Measurements from ENCODE around the gene HNRNPA1L2.
"Not testable (repeated sequence)": the region's sequence is repeated elsewhere in the genome, so short reads cannot be mapped to it uniquely, and the experiment has no call there.

HNRNPA1L2 gene

GRCh38 chr13:52642131-52642530 lies at the start of gene HNRNPA1L2:
Gene HNRNPA1L2 (plus strand): TSS chr13:52642431. CDS start chr13:52642493, 62 bp downstream.
- TF ChIP-seq, protein P1, sequence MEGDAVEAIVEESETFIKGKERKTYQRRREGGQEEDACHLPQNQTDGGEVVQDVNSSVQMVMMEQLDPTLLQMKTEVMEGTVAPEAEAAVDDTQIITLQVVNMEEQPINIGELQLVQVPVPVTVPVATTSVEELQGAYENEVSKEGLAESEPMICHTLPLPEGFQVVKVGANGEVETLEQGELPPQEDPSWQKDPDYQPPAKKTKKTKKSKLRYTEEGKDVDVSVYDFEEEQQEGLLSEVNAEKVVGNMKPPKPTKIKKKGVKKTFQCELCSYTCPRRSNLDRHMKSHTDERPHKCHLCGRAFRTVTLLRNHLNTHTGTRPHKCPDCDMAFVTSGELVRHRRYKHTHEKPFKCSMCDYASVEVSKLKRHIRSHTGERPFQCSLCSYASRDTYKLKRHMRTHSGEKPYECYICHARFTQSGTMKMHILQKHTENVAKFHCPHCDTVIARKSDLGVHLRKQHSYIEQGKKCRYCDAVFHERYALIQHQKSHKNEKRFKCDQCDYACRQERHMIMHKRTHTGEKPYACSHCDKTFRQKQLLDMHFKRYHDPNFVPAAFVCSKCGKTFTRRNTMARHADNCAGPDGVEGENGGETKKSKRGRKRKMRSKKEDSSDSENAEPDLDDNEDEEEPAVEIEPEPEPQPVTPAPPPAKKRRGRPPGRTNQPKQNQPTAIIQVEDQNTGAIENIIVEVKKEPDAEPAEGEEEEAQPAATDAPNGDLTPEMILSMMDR (IDR thresholded peaks at IDR 0.05; ENCODE audit: low read depth, low read length, poor library complexity, severe bottlenecking) = no peak
- TF ChIP-seq EZH2phosphoT487 (IDR thresholded peaks at IDR 0.05; ENCODE audit: borderline replicate concordance, low read length) = no peak
- no peaks in the 10 kb centered on the region for H3K27me3 ChIP-seq (ENCODE audit: control insufficient read depth, low read length)
- no peaks in the 10 kb centered on the region for H3K9me3 ChIP-seq (ENCODE audit: control insufficient read depth, insufficient read depth, low read length)
- H3K27ac ChIP-seq (ENCODE audit: low read depth, low read length) = no peak within 1 kb of the TSS
- 0 out of 2 replicates have a peak, but pooled peaks cover 2% of the 10 kb centered on the region for H3F3A ChIP-seq (ENCODE audit: control insufficient read depth, insufficient read depth)
- peaks cover 27% of the 10 kb centered on the region for H3K36me3 ChIP-seq (ENCODE audit: control insufficient read depth, low read length)
- H3K4me1 ChIP-seq (ENCODE audit: control insufficient read depth, low read length) = no peaks in the 10 kb centered on the region
- no peaks in the 10 kb centered on the region for H4K20me1 ChIP-seq (ENCODE audit: control insufficient read depth, insufficient read depth, low read depth, low read length)
- H3K79me2 ChIP-seq (ENCODE audit: control insufficient read depth, low read length) = no peaks in the 10 kb centered on the region
- H3K4me3 ChIP-seq (ENCODE audit: low read length) = no peak within 1 kb of the TSS
- H3K4me2 ChIP-seq (ENCODE audit: low read length) = no peak within 1 kb of the TSS
- H3K9me2 ChIP-seq (replicated peaks; ENCODE audit: control insufficient read depth, low read length) = no peaks in the 10 kb centered on the region

DNA sequence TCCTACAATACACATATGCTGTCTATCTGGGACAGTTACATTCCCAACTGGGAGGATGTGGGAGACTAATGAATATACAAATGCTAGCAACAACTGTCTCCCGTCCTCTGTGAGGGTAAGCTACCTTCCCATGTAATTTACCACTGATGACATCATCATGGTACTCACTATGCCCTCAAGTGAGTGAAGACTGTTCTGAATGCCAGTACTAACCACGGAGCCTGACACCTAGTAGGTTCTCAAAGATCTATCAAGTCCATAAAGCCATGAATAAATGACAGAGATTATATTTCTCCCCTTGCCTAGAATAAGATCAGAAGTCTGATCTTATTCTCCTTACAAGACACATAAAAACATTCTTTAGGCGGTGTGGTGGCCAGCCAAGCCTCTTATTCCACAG lies 49.1 kb upstream of the HNRNPA1L2 start:
- not testable (repeated sequence) for H3K4me1 ChIP-seq (ENCODE audit: control insufficient read depth, low read length); H3K27me3 ChIP-seq (ENCODE audit: control insufficient read depth, low read length); H3K27ac ChIP-seq (ENCODE audit: low read depth, low read length); H4K20me1 ChIP-seq (ENCODE audit: control insufficient read depth, insufficient read depth, low read depth, low read length); H3K79me2 ChIP-seq (ENCODE audit: control insufficient read depth, low read length); H3K36me3 ChIP-seq (ENCODE audit: control insufficient read depth, low read length); H3K4me2 ChIP-seq (ENCODE audit: low read length); H3K4me3 ChIP-seq (ENCODE audit: low read length); H3K9me2 ChIP-seq (replicated peaks; ENCODE audit: control insufficient read depth, low read length); H3K9me3 ChIP-seq (ENCODE audit: control insufficient read depth, insufficient read depth, low read length); H3F3A ChIP-seq (ENCODE audit: control insufficient read depth, insufficient read depth)

DNA sequence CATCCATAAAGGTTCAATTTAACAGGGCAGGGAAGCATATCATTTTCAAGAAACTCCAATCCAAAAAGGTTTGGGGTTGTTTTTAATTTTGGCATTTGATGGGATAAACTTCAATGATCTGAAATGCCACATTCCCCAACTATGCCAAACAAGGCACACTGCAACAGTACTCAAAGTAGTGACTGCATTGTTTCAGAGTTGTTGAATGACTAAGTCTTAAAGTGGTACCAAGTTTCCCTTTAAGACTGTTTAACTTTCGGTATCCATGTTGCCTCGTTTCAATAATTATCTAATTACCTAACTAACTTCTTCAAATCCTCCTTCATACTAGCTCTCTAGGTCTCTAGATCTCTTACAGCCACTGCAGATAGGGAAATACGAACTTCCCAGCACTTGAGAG lies 48.4 kb upstream of the HNRNPA1L2 start:
- not testable (repeated sequence) for H3K9me3 ChIP-seq (ENCODE audit: control insufficient read depth, insufficient read depth, low read length); H3K79me2 ChIP-seq (ENCODE audit: control insufficient read depth, low read length); H3K27me3 ChIP-seq (ENCODE audit: control insufficient read depth, low read length); H3K36me3 ChIP-seq (ENCODE audit: control insufficient read depth, low read length); H3K27ac ChIP-seq (ENCODE audit: low read depth, low read length); H3K4me1 ChIP-seq (ENCODE audit: control insufficient read depth, low read length); H3F3A ChIP-seq (ENCODE audit: control insufficient read depth, insufficient read depth); H3K4me3 ChIP-seq (ENCODE audit: low read length); H3K9me2 ChIP-seq (replicated peaks; ENCODE audit: control insufficient read depth, low read length); H3K4me2 ChIP-seq (ENCODE audit: low read length); H4K20me1 ChIP-seq (ENCODE audit: control insufficient read depth, insufficient read depth, low read depth, low read length)

- not testable (repeated sequence) for H3K4me2 ChIP-seq (ENCODE audit: low read length); H3K4me1 ChIP-seq (ENCODE audit: control insufficient read depth, low read length); H3F3A ChIP-seq (ENCODE audit: control insufficient read depth, insufficient read depth); H3K4me3 ChIP-seq (ENCODE audit: low read length); H3K79me2 ChIP-seq (ENCODE audit: control insufficient read depth, low read length); H4K20me1 ChIP-seq (ENCODE audit: control insufficient read depth, insufficient read depth, low read depth, low read length); H3K27me3 ChIP-seq (ENCODE audit: control insufficient read depth, low read length); H3K9me3 ChIP-seq (ENCODE audit: control insufficient read depth, insufficient read depth, low read length); H3K27ac ChIP-seq (ENCODE audit: low read depth, low read length); H3K9me2 ChIP-seq (replicated peaks; ENCODE audit: control insufficient read depth, low read length); H3K36me3 ChIP-seq (ENCODE audit: control insufficient read depth, low read length)
Measured at GRCh38 chr13:52594295-52594694, 47.9 kb upstream of the HNRNPA1L2 start.

DNA sequence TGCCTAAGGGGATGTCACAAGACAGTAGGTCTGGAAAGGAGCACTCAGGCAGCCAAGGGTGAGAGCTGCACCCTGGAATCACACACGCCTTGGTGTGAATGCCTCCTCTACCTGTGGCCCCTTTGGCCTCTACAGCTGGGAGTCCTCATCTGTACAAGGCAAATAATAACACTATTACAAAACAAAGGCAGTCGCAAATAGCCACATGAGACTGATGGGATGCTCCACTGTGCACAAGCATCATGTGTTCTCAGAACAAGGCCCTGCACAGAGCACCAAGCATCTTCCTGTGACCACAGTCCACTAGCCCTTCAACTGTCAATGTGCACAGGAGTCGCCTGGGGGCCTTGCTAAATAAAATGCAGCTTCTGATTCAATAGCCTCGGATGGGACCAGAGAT lies 44.6 kb upstream of the HNRNPA1L2 start:
- Histone ChIP-seq H3K9me3 (ENCODE audit: control insufficient read depth, insufficient read depth, low read length) (no peaks in the 10 kb centered on the region), H3K27me3 (ENCODE audit: control insufficient read depth, low read length) (no peaks in the 10 kb centered on the region), H3K27ac (ENCODE audit: low read depth, low read length) (no peak overlapping the region), H3F3A (ENCODE audit: control insufficient read depth, insufficient read depth) (no peaks in the 10 kb centered on the region), H4K20me1 (ENCODE audit: control insufficient read depth, insufficient read depth, low read depth, low read length) (no peaks in the 10 kb centered on the region), H3K4me2 (ENCODE audit: low read length) (no peak overlapping the region), H3K4me1 (ENCODE audit: control insufficient read depth, low read length) (no peaks in the 10 kb centered on the region), H3K4me3 (ENCODE audit: low read length) (no peak overlapping the region), H3K9me2 (replicated peaks; ENCODE audit: control insufficient read depth, low read length) (no peaks in the 10 kb centered on the region), H3K36me3 (ENCODE audit: control insufficient read depth, low read length) (no peaks in the 10 kb centered on the region), H3K79me2 (ENCODE audit: control insufficient read depth, low read length) (no peaks in the 10 kb centered on the region)
- no peak for TF ChIP-seq EZH2phosphoT487 (IDR thresholded peaks at IDR 0.05; ENCODE audit: borderline replicate concordance, low read length)
- TF ChIP-seq, protein P1 (IDR thresholded peaks at IDR 0.05; ENCODE audit: low read depth, low read length, poor library complexity, severe bottlenecking) = no peak
